SK-N-SH (cell line): ENCODE measurements around the gene TPD52L1.

Experiments
- CHD2 ChIP-seq: fragments of 150-350 bp; IDR thresholded peaks from 2 replicates; pipeline ENCODE4 v1.6.1; 2018; ENCODE audit warnings: low read length; ENCODE audit not compliant: partially characterized antibody
- CTCF ChIP-seq: fragments of 200-600 bp; sonication (generic); IDR thresholded peaks from 2 replicates; pipeline ENCODE4 v1.6.1; 2017; ENCODE audit warnings: antibody characterized with exemption, mild to moderate bottlenecking, moderate library complexity
- EP300 ChIP-seq, 2 experiments: IDR thresholded peaks; 2 replicates each; pipeline versions ENCODE4 v1.4.0 to v1.6.1; 2012; ENCODE audit warnings: borderline replicate concordance in 1 of 2, low read depth in 1 of 2, low read length in 1 of 2
- JUND ChIP-seq: IDR thresholded peaks from 2 replicates; pipeline ENCODE4 v1.4.0; 2012
- MAX ChIP-seq: IDR thresholded peaks from 2 replicates; pipeline ENCODE4 v1.4.0; 2012; ENCODE audit warnings: low read depth
- NFIC ChIP-seq: IDR thresholded peaks from 2 replicates; pipeline ENCODE4 v1.4.0; 2012; ENCODE audit warnings: borderline replicate concordance
- POLR2AphosphoS5 ChIP-seq: IDR thresholded peaks from 2 replicates; pipeline ENCODE4 v1.6.1; 2012; ENCODE audit warnings: low read depth, low read length
- RAD21 ChIP-seq: IDR thresholded peaks from 2 replicates; pipeline ENCODE4 v1.6.1; 2012; ENCODE audit warnings: mild to moderate bottlenecking, low read length
- REST ChIP-seq: IDR thresholded peaks from 2 replicates; pipeline ENCODE4 v1.6.1; 2012; ENCODE audit warnings: mild to moderate bottlenecking, low read depth, low read length, moderate library complexity
- SMC3 ChIP-seq: IDR thresholded peaks from 2 replicates; pipeline ENCODE4 v1.6.1; 2012; ENCODE audit warnings: low read depth, low read length, improper control_type of control experiment
- TCF12 ChIP-seq: IDR thresholded peaks from 2 replicates; pipeline ENCODE4 v1.4.0; 2012
- TF ChIP-seq, protein P1 (sequence below): fragments of 150-350 bp; IDR thresholded peaks from 2 replicates; pipeline ENCODE4 v1.6.1; 2017; ENCODE audit warnings: antibody characterized with exemption, low read length, low read depth, borderline replicate concordance

GRCh38 chr6:125277838-125278237 is 124.3 kb downstream of the TPD52L1 start:
- no peak for TF ChIP-seq CTCF
- TF ChIP-seq TCF12 = no peak
- TF ChIP-seq RAD21 = no peak
- no peak for TF ChIP-seq JUND
- no peak for TF ChIP-seq SMC3
- no peak for TF ChIP-seq MAX
- no peak for TF ChIP-seq REST
- TF ChIP-seq CHD2 = no peak
- no peak for TF ChIP-seq EP300 (IDR thresholded peaks at IDR 0.05; ENCODE audit: borderline replicate concordance in 1 of 2, low read depth in 1 of 2, low read length in 1 of 2)
- TF ChIP-seq, protein P1, sequence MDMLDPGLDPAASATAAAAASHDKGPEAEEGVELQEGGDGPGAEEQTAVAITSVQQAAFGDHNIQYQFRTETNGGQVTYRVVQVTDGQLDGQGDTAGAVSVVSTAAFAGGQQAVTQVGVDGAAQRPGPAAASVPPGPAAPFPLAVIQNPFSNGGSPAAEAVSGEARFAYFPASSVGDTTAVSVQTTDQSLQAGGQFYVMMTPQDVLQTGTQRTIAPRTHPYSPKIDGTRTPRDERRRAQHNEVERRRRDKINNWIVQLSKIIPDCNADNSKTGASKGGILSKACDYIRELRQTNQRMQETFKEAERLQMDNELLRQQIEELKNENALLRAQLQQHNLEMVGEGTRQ = no peak
- no peak for TF ChIP-seq NFIC
- TF ChIP-seq POLR2AphosphoS5 = no peak
